Measurements from ENCODE around the gene KLC4. TPM values are rescaled to one million over a fixed set of nuclear protein-coding genes. Genes with fewer than 3 reads are reported as not detected.
A peak's percentile ranks its signal among the peaks of the same experiment; 100 is the strongest.

Gene KLC4
- total RNA-seq, 1 donor from 2014 or later: 36.1 TPM

GRCh38 chr6:43093436-43094289 is 34.2 kb downstream of the KLC4 start:
- no peaks in the 10 kb centered on the region for H3K9me3 ChIP-seq (replicated peaks)
- peak overlapping the region; percentile 48 for H3K4me3 ChIP-seq
- H3K27me3 ChIP-seq (ENCODE audit: low read depth): no peaks in the 10 kb centered on the region
- no peak for TF ChIP-seq CTCF (IDR thresholded peaks at IDR 0.05; ENCODE audit: borderline replicate concordance)
- peak overlapping the region; percentile 24 for H3K27ac ChIP-seq (replicated peaks)
- no peaks in the 10 kb centered on the region for H3K36me3 ChIP-seq
- peaks cover 9% of the 10 kb centered on the region for H3K4me1 ChIP-seq
- no peak for DNase-seq
- intact Hi-C loops (cut with micrococcal nuclease): no loop called here

- no peak for TF ChIP-seq CTCF (IDR thresholded peaks at IDR 0.05; ENCODE audit: borderline replicate concordance)
These were observed 36.5 kb downstream of the KLC4 start for GRCh38 chr6:43095939-43096338.

GRCh38 chr6:43096451-43097097 is 37.1 kb downstream of the KLC4 start:
- H3K36me3 ChIP-seq: no peaks in the 10 kb centered on the region
- intact Hi-C loops (cut with micrococcal nuclease): no loop called here
- H3K4me1 ChIP-seq: peaks cover 9% of the 10 kb centered on the region
- no peaks in the 10 kb centered on the region for H3K9me3 ChIP-seq (replicated peaks)
- H3K27me3 ChIP-seq (ENCODE audit: low read depth): no peaks in the 10 kb centered on the region
- no peak for TF ChIP-seq CTCF (IDR thresholded peaks at IDR 0.05; ENCODE audit: borderline replicate concordance)
- DNase-seq: no peak
- H3K4me3 ChIP-seq: no peak overlapping the region
- no peak overlapping the region for H3K27ac ChIP-seq (replicated peaks)

More at GRCh38 chr6:43095939-43096338, 36.5 kb downstream of the KLC4 start:
- H3K27me3 ChIP-seq (ENCODE audit: low read depth): no peaks in the 10 kb centered on the region
- no peak overlapping the region for H3K27ac ChIP-seq (replicated peaks)
- H3K36me3 ChIP-seq: no peaks in the 10 kb centered on the region
- H3K4me3 ChIP-seq: no peak overlapping the region
- no peak for DNase-seq
- no peaks in the 10 kb centered on the region for H3K9me3 ChIP-seq (replicated peaks)
- intact Hi-C loops (cut with micrococcal nuclease): no loop called here
- H3K4me1 ChIP-seq: peaks cover 9% of the 10 kb centered on the region

- no peaks in the 10 kb centered on the region for H3K9me3 ChIP-seq (replicated peaks)
- intact Hi-C loops (cut with micrococcal nuclease): no loop called here
- DNase-seq: no peak
- H3K4me3 ChIP-seq: no peak overlapping the region
- H3K27me3 ChIP-seq (ENCODE audit: low read depth): no peaks in the 10 kb centered on the region
- H3K27ac ChIP-seq (replicated peaks): no peak overlapping the region
- H3K36me3 ChIP-seq: no peaks in the 10 kb centered on the region
- TF ChIP-seq CTCF (IDR thresholded peaks at IDR 0.05; ENCODE audit: borderline replicate concordance): no peak
- H3K4me1 ChIP-seq: peaks cover 9% of the 10 kb centered on the region
These were observed 37.7 kb downstream of the KLC4 start for GRCh38 chr6:43097098-43097489.

- Histone ChIP-seq H3K4me3 (no peak overlapping the region), H3K9me3 (replicated peaks) (no peaks in the 10 kb centered on the region), H3K27ac (replicated peaks) (no peak overlapping the region), H3K4me1 (peaks cover 9% of the 10 kb centered on the region), H3K36me3 (no peaks in the 10 kb centered on the region), H3K27me3 (ENCODE audit: low read depth) (no peaks in the 10 kb centered on the region)
- intact Hi-C loops (cut with micrococcal nuclease): no loop called here
- DNase-seq: no peak
- TF ChIP-seq CTCF (IDR thresholded peaks at IDR 0.05; ENCODE audit: borderline replicate concordance): no peak
These were observed 38.1 kb downstream of the KLC4 start for GRCh38 chr6:43097502-43097901.

All from left ventricle myocardium inferior (tissue), 1 donor.